Urinary bladder (tissue), 4 donors: Measurements from ENCODE around the gene MLPH. TPM values are rescaled to one million over a fixed set of nuclear protein-coding genes. Genes with fewer than 3 reads are reported as not detected.

Experiments
- DNase-seq: peaks from one replicate; pipeline ENCODE4 v3.0.0-alpha.2; 2015; ENCODE audit errors: extremely low spot score
- H3K27ac ChIP-seq: one replicate; pipeline ENCODE4 v1.5.1; 2013; ENCODE audit warnings: low read depth, mild to moderate bottlenecking, moderate library complexity
- H3K36me3 ChIP-seq: one replicate; pipeline ENCODE4 v1.6.1; 2013; ENCODE audit warnings: mild to moderate bottlenecking, moderate library complexity; ENCODE audit not compliant: insufficient read depth
- H3K4me1 ChIP-seq: one replicate; pipeline ENCODE4 v1.6.1; 2013; ENCODE audit warnings: mild to moderate bottlenecking, moderate library complexity; ENCODE audit not compliant: insufficient read depth
- H3K4me3 ChIP-seq: one replicate; pipeline ENCODE4 v1.5.1; 2013; ENCODE audit warnings: low read depth, low read length
- WGBS: extraction: QIAGEN DNeasy Blood & Tissue Kit; methylation state at CpG from one replicate; pipeline ENCODE4 v1.1.7; 2013; 5-methylcytosine and 5-hydroxymethylcytosine counted together
- polyA plus RNA-seq: library from polyadenylated mRNA; stranded (reverse); fragments of 200-250 nt; gene quantifications from one replicate; pipeline ENCODE4 v1.2.3, GENCODE V29; 2013
- total RNA-seq: library from RNA; depleted of rRNA; stranded (reverse); fragments of >200 nt; gene quantifications from one replicate; pipeline ENCODE4 v1.2.3, GENCODE V29; 2014
- donor health status: healthy with polysubstance abuse.
- donor health status: healthy.

MLPH gene
- total and polyA plus RNA-seq, 2 donors, result 11.7 to 14.2 TPM

- 77% methylated on average over 32 of the region's 32 CpGs for WGBS
- H3K4me1 ChIP-seq, result no peaks in the 10 kb centered on the region
- DNase-seq, result no peak
- no peak within 1 kb of the TSS for H3K27ac ChIP-seq
- H3K36me3 ChIP-seq, result no peaks in the 10 kb centered on the region
- H3K4me3 ChIP-seq, result no peak within 1 kb of the TSS
These were observed 79.6 kb downstream of the MLPH start, which contains the start of gene PRLH for GRCh38 chr2:237566401-237567235. Gene PRLH (plus strand): TSS chr2:237566574. CDS start chr2:237566574, 0 bp downstream.

GRCh38 chr2:237567276-237568029, 80.4 kb downstream of the MLPH start:
- WGBS, result 85% methylated on average over 16 of the region's 16 CpGs
- no peak overlapping the region for H3K27ac ChIP-seq
- no peaks in the 10 kb centered on the region for H3K36me3 ChIP-seq

GRCh38 chr2:237568121-237568660, 81.1 kb downstream of the MLPH start:
- Histone ChIP-seq H3K4me3 (no peak overlapping the region), H3K36me3 (no peaks in the 10 kb centered on the region), H3K27ac (no peak overlapping the region), H3K4me1 (no peaks in the 10 kb centered on the region)
- 82% methylated on average over 9 of the region's 9 CpGs for WGBS
- DNase-seq, result no peak

More at GRCh38 chr2:237567276-237568029, 80.4 kb downstream of the MLPH start:
- Histone ChIP-seq H3K4me1 (no peaks in the 10 kb centered on the region), H3K4me3 (no peak overlapping the region)
- DNase-seq, result no peak

- WGBS, result 92% methylated on average over 5 of the region's 5 CpGs
- H3K36me3 ChIP-seq, result no peaks in the 10 kb centered on the region
- DNase-seq, result no peak
- H3K4me1 ChIP-seq, result no peaks in the 10 kb centered on the region
- H3K4me3 ChIP-seq, result no peak overlapping the region
- no peak overlapping the region for H3K27ac ChIP-seq
These were observed 82.0 kb downstream of the MLPH start for GRCh38 chr2:237569041-237569440.

GRCh38 chr2:237569896-237570295, 82.8 kb downstream of the MLPH start:
- no peak overlapping the region for H3K4me3 ChIP-seq

GRCh38 chr2:237570776-237571335, 83.8 kb downstream of the MLPH start:
- H3K4me3 ChIP-seq, result no peak overlapping the region
- H3K36me3 ChIP-seq, result no peaks in the 10 kb centered on the region
- 90% methylated on average over 9 of the region's 9 CpGs for WGBS
- no peak overlapping the region for H3K27ac ChIP-seq
- no peak for DNase-seq
- H3K4me1 ChIP-seq, result no peaks in the 10 kb centered on the region

More at GRCh38 chr2:237569896-237570295, 82.8 kb downstream of the MLPH start:
- Histone ChIP-seq H3K4me1 (no peaks in the 10 kb centered on the region), H3K27ac (no peak overlapping the region), H3K36me3 (no peaks in the 10 kb centered on the region)
- DNase-seq, result no peak
- 95% methylated on average over 3 of the region's 3 CpGs for WGBS

GRCh38 chr2:237571551-237571950, 84.5 kb downstream of the MLPH start:
- WGBS, result 82% methylated on average over 7 of the region's 7 CpGs
- Histone ChIP-seq H3K36me3 (no peaks in the 10 kb centered on the region), H3K4me3 (no peak overlapping the region), H3K27ac (no peak overlapping the region), H3K4me1 (no peaks in the 10 kb centered on the region)
- no peak for DNase-seq

- no peak overlapping the region for H3K27ac ChIP-seq
- WGBS, result 12% methylated on average over 24 of the region's 24 CpGs
- DNase-seq, result no peak
- no peak overlapping the region for H3K4me3 ChIP-seq
- H3K4me1 ChIP-seq, result no peaks in the 10 kb centered on the region
- H3K36me3 ChIP-seq, result no peaks in the 10 kb centered on the region
These were observed 85.1 kb downstream of the MLPH start for GRCh38 chr2:237572021-237572741.

GRCh38 chr2:237572742-237573101, 85.7 kb downstream of the MLPH start:
- no peak for DNase-seq
- no peaks in the 10 kb centered on the region for H3K4me1 ChIP-seq
- no peak overlapping the region for H3K27ac ChIP-seq
- H3K36me3 ChIP-seq, result no peaks in the 10 kb centered on the region
- 82% methylated on average over 4 of the region's 4 CpGs for WGBS
- no peak overlapping the region for H3K4me3 ChIP-seq

- DNase-seq, result no peak
- no peaks in the 10 kb centered on the region for H3K36me3 ChIP-seq
- 91% methylated on average over 8 of the region's 8 CpGs for WGBS
- no peak overlapping the region for H3K27ac ChIP-seq
- H3K4me1 ChIP-seq, result no peaks in the 10 kb centered on the region
- H3K4me3 ChIP-seq, result no peak overlapping the region
These were observed 86.8 kb downstream of the MLPH start for GRCh38 chr2:237573721-237574415.

- DNase-seq, result no peak
- H3K27ac ChIP-seq, result no peak overlapping the region
- WGBS, result 93% methylated on average over 9 of the region's 9 CpGs
- H3K4me3 ChIP-seq, result no peak overlapping the region
- no peaks in the 10 kb centered on the region for H3K4me1 ChIP-seq
- H3K36me3 ChIP-seq, result no peaks in the 10 kb centered on the region
These were observed 87.4 kb downstream of the MLPH start for GRCh38 chr2:237574467-237574866.

- DNase-seq, result no peak
- H3K4me1 ChIP-seq, result no peaks in the 10 kb centered on the region
- H3K4me3 ChIP-seq, result no peak overlapping the region
- H3K36me3 ChIP-seq, result no peaks in the 10 kb centered on the region
- no peak overlapping the region for H3K27ac ChIP-seq
- WGBS, result 63% methylated on average over 25 of the region's 25 CpGs
These were observed 88.1 kb downstream of the MLPH start for GRCh38 chr2:237574894-237575868.
